SK-N-SH (cell line): ENCODE measurements around the gene PCSK6. TPM values are rescaled to one million over a fixed set of nuclear protein-coding genes. Genes with fewer than 3 reads are reported as not detected.

Source experiments
- CTCF ChIA-PET: fragments of 300-600, 350-600 bp; formaldehyde crosslinking; extraction: SDS; loops from one replicate; lab custom pipeline; 2021; lab: Yijun Ruan, JAX
- POLR2A ChIA-PET: fragments of 350-600 bp; sonication (Branson Sonifier 250); formaldehyde crosslinking; extraction: SDS; loops from one replicate; lab custom pipeline; 2020; ENCODE audit warnings: antibody characterized with exemption, inconsistent platforms; lab: Yijun Ruan, JAX
- DNase-seq: peaks from one replicate; pipeline ENCODE4 v3.0.0; 2012
- H2AFZ ChIP-seq: fragments of 200-600 bp; sonication (generic); 2 replicates; pipeline ENCODE4 v1.8.1; 2016; ENCODE audit warnings: antibody characterized with exemption, mild to moderate bottlenecking, low read depth
- H3F3A ChIP-seq: fragments of 200-600 bp; sonication (generic); replicated peaks from 2 replicates; pipeline ENCODE3; 2016; ENCODE audit warnings: antibody characterized with exemption, mild to moderate bottlenecking; ENCODE audit not compliant: insufficient read depth
- H3K27ac ChIP-seq, 2 experiments: fragments of 200-500 bp in 1 of 2; fragments of 200-600 bp in 1 of 2; sonication (Bioruptor generic) in 1 of 2; sonication (generic), shearing (Covaris generic) in 1 of 2; 2 replicates each; pipeline versions ENCODE4 v1.5.1 to v1.6.1; 2014 to 2016; ENCODE audit warnings: low read depth in 2 of 2, inconsistent platforms in 1 of 2, low read length in 1 of 2, mild to moderate bottlenecking in 1 of 2, mixed read lengths in 1 of 2
- H3K27me3 ChIP-seq: fragments of 200-600 bp; sonication (generic), shearing (Covaris generic); 2 replicates; pipeline ENCODE4 v1.6.1; 2016; ENCODE audit warnings: mixed run types; ENCODE audit not compliant: insufficient read depth
- H3K36me3 ChIP-seq, 2 experiments: fragments of 200-500 bp in 1 of 2; fragments of 200-600 bp in 1 of 2; sonication (Bioruptor generic) in 1 of 2; sonication (generic) in 1 of 2; replicated peaks in 1 of 2; 2 replicates each; pipeline versions ENCODE3 to v1.5.1; 2014 to 2016; ENCODE audit warnings: low read length in 1 of 2, mild to moderate bottlenecking in 1 of 2; ENCODE audit not compliant: insufficient read depth in 2 of 2, control insufficient read depth in 1 of 2
- H3K4me1 ChIP-seq, 2 experiments: fragments of 200-500 bp in 1 of 2; fragments of 200-600 bp in 1 of 2; sonication (Bioruptor generic) in 1 of 2; sonication (generic), shearing (Covaris generic) in 1 of 2; 2 replicates each; pipeline versions ENCODE4 v1.5.1 to v1.6.1; 2014 to 2016; ENCODE audit warnings: low read depth in 1 of 2, low read length in 1 of 2, mixed run types in 1 of 2; ENCODE audit not compliant: insufficient read depth in 2 of 2, control insufficient read depth in 1 of 2
- H3K4me2 ChIP-seq: fragments of 200-600 bp; sonication (generic), shearing (Covaris generic); 2 replicates; pipeline ENCODE4 v1.6.1; 2017; ENCODE audit warnings: mixed run types
- H3K4me3 ChIP-seq, 2 experiments: fragments of 200-500 bp in 1 of 2; fragments of 200-600 bp in 1 of 2; sonication (Bioruptor generic) in 1 of 2; sonication (generic), shearing (Covaris generic) in 1 of 2; 2 replicates each; pipeline versions ENCODE4 v1.5.1 to v1.8.1; 2014 to 2016; ENCODE audit warnings: low read depth in 2 of 2, inconsistent platforms in 1 of 2, low read length in 1 of 2, mild to moderate bottlenecking in 1 of 2, mixed read lengths in 1 of 2, moderate library complexity in 1 of 2
- H3K79me2 ChIP-seq: fragments of 200-600 bp; sonication (generic); 2 replicates; pipeline ENCODE4 v1.8.1; 2017; ENCODE audit warnings: mild to moderate bottlenecking; ENCODE audit not compliant: insufficient read depth
- H3K9ac ChIP-seq: fragments of 200-600 bp; sonication (generic); 2 replicates; pipeline ENCODE4 v1.6.1; 2017; ENCODE audit warnings: mixed run types
- H3K9me2 ChIP-seq: fragments of 200-600 bp; sonication (generic); 2 replicates; pipeline ENCODE4 v1.6.1; 2017; ENCODE audit warnings: mixed run types
- H3K9me3 ChIP-seq: fragments of 200-600 bp; sonication (generic); 2 replicates; pipeline ENCODE4 v1.6.1; 2017; ENCODE audit warnings: mixed run types, mild to moderate bottlenecking, moderate library complexity
- H4K20me1 ChIP-seq: fragments of 200-600 bp; sonication (generic); 2 replicates; pipeline ENCODE4 v1.6.1; 2017; ENCODE audit warnings: mild to moderate bottlenecking, mixed run types; ENCODE audit not compliant: insufficient read depth
- FOXJ3 ChIP-seq: sonication (generic); formaldehyde crosslinking; IDR thresholded peaks from 2 replicates; pipeline ENCODE4 v1.5.1; 2020; ENCODE audit warnings: mild to moderate bottlenecking, missing genetic modification reagents
- GABPA ChIP-seq: IDR thresholded peaks from 2 replicates; pipeline ENCODE4 v1.4.0; 2012; ENCODE audit warnings: low read depth, mild to moderate bottlenecking
- JUND ChIP-seq: IDR thresholded peaks from 2 replicates; pipeline ENCODE4 v1.4.0; 2012
- MAX ChIP-seq: IDR thresholded peaks from 2 replicates; pipeline ENCODE4 v1.4.0; 2012; ENCODE audit warnings: low read depth
- MEF2A ChIP-seq: IDR thresholded peaks from 2 replicates; pipeline ENCODE4 v1.4.0; 2012; ENCODE audit warnings: low read depth, borderline replicate concordance
- MXI1 ChIP-seq: IDR thresholded peaks from 2 replicates; pipeline ENCODE4 v1.6.1; 2012; ENCODE audit warnings: mild to moderate bottlenecking, low read depth, low read length, improper control_type of control experiment
- NFIC ChIP-seq: IDR thresholded peaks from 2 replicates; pipeline ENCODE4 v1.4.0; 2012; ENCODE audit warnings: borderline replicate concordance
- POLR2AphosphoS5 ChIP-seq: IDR thresholded peaks from 2 replicates; pipeline ENCODE4 v1.6.1; 2012; ENCODE audit warnings: low read depth, low read length
- RAD21 ChIP-seq: IDR thresholded peaks from 2 replicates; pipeline ENCODE4 v1.6.1; 2012; ENCODE audit warnings: mild to moderate bottlenecking, low read length
- RFX5 ChIP-seq: IDR thresholded peaks from 2 replicates; pipeline ENCODE4 v1.6.1; 2012; ENCODE audit warnings: mild to moderate bottlenecking, improper control_type of control experiment, low read length
- SIN3A ChIP-seq: IDR thresholded peaks from 2 replicates; pipeline ENCODE4 v1.6.1; 2012; ENCODE audit warnings: low read depth, mild to moderate bottlenecking, low read length, moderate library complexity, borderline replicate concordance
- SMC3 ChIP-seq: IDR thresholded peaks from 2 replicates; pipeline ENCODE4 v1.6.1; 2012; ENCODE audit warnings: low read depth, low read length, improper control_type of control experiment
- YY1 ChIP-seq: IDR thresholded peaks from 2 replicates; pipeline ENCODE4 v1.4.0; 2012; ENCODE audit warnings: low read depth, mild to moderate bottlenecking
- WGBS: methylation state at CpG from one replicate; pipeline ENCODE4 v1.1.6; 2017; ENCODE audit warnings: low lambda C conversion rate; 5-methylcytosine and 5-hydroxymethylcytosine counted together
- polyA plus RNA-seq, 3 experiments: library from polyadenylated mRNA; depleted of rRNA; stranded (reverse); fragments of >200 nt; gene quantifications; 2 replicates each; pipeline ENCODE4 v1.2.3, GENCODE V29; 2012
- TF ChIP-seq, protein P1 (sequence below): fragments of 150-350 bp; IDR thresholded peaks from 2 replicates; pipeline ENCODE4 v1.6.1; 2017; ENCODE audit warnings: antibody characterized with exemption, low read length, low read depth, borderline replicate concordance
- TF ChIP-seq, protein P2 (sequence below): fragments of 150-350 bp; IDR thresholded peaks from 2 replicates; pipeline ENCODE4 v1.6.1; 2016; ENCODE audit warnings: mild to moderate bottlenecking, low read depth, low read length
- TF ChIP-seq, protein P3 (sequence below): IDR thresholded peaks from 2 replicates; pipeline ENCODE4; 2012

The PCSK6 gene
- polyA plus RNA-seq, 1 of the 3 experiments (the other 2 are of a cell fraction): 0.03 TPM

- no peaks in the 10 kb centered on the region for H4K20me1 ChIP-seq
- no peaks in the 10 kb centered on the region for H3F3A ChIP-seq
- no peak overlapping the region for H3K27ac ChIP-seq
- no peaks in the 10 kb centered on the region; a peak in 1 of 4 replicates for H3K4me1 ChIP-seq
- TF ChIP-seq MEF2A (no peak), RFX5 (no peak), MXI1 (no peak), FOXJ3 (no peak), SIN3A (no peak), SMC3 (no peak), MAX (no peak), NFIC (no peak), JUND (no peak), GABPA (no peak), RAD21 (no peak), YY1 (no peak)
- TF ChIP-seq, protein P1, sequence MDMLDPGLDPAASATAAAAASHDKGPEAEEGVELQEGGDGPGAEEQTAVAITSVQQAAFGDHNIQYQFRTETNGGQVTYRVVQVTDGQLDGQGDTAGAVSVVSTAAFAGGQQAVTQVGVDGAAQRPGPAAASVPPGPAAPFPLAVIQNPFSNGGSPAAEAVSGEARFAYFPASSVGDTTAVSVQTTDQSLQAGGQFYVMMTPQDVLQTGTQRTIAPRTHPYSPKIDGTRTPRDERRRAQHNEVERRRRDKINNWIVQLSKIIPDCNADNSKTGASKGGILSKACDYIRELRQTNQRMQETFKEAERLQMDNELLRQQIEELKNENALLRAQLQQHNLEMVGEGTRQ: no peak
- TF ChIP-seq, protein P2, sequence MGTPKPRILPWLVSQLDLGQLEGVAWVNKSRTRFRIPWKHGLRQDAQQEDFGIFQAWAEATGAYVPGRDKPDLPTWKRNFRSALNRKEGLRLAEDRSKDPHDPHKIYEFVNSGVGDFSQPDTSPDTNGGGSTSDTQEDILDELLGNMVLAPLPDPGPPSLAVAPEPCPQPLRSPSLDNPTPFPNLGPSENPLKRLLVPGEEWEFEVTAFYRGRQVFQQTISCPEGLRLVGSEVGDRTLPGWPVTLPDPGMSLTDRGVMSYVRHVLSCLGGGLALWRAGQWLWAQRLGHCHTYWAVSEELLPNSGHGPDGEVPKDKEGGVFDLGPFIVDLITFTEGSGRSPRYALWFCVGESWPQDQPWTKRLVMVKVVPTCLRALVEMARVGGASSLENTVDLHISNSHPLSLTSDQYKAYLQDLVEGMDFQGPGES: no peak
- TF ChIP-seq, protein P3, sequence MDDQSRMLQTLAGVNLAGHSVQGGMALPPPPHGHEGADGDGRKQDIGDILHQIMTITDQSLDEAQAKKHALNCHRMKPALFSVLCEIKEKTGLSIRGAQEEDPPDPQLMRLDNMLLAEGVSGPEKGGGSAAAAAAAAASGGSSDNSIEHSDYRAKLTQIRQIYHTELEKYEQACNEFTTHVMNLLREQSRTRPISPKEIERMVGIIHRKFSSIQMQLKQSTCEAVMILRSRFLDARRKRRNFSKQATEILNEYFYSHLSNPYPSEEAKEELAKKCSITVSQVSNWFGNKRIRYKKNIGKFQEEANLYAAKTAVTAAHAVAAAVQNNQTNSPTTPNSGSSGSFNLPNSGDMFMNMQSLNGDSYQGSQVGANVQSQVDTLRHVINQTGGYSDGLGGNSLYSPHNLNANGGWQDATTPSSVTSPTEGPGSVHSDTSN: no peak
- no peaks in the 10 kb centered on the region for H3K9me3 ChIP-seq
- no peaks in the 10 kb centered on the region for H3K36me3 ChIP-seq
- 91% methylated on average over 5 of the region's 7 CpGs for WGBS
- ChIA-PET POLR2A (no interaction called here), CTCF (interaction anchor here (1.0 to 1.4 kb wide), 2 partner anchors 330 to 331 kb away, joined by 3 read pairs; no protein-coding TSS in a partner anchor)
- no peak overlapping the region for H2AFZ ChIP-seq
- H3K9ac ChIP-seq: no peak overlapping the region
- H3K4me3 ChIP-seq: no peak overlapping the region
- H3K27me3 ChIP-seq: no peaks in the 10 kb centered on the region
- no peak for DNase-seq
- H3K79me2 ChIP-seq: no peaks in the 10 kb centered on the region
- H3K9me2 ChIP-seq: no peaks in the 10 kb centered on the region
- H3K4me2 ChIP-seq: no peak overlapping the region
Observed at GRCh38 chr15:101310508-101310907, 179.0 kb downstream of the PCSK6 start.

GRCh38 chr15:101310161-101310480 lies 179.4 kb downstream of the PCSK6 start:
- CTCF ChIA-PET: interaction anchor here (1.0 kb wide), 1 partner anchor 332 kb away, joined by 3 read pairs; no protein-coding TSS in a partner anchor
- WGBS: 96% methylated on average over 5 of the region's 7 CpGs
- POLR2A ChIA-PET: no interaction called here

More at GRCh38 chr15:101310161-101310480, 179.4 kb downstream of the PCSK6 start:
- H3K27me3 ChIP-seq: no peaks in the 10 kb centered on the region
- no peaks in the 10 kb centered on the region for H3F3A ChIP-seq
- H2AFZ ChIP-seq: no peak overlapping the region
- no peaks in the 10 kb centered on the region; a peak in 1 of 4 replicates for H3K4me1 ChIP-seq
- H3K4me2 ChIP-seq: no peak overlapping the region
- TF ChIP-seq MAX (no peak), POLR2AphosphoS5 (no peak)
- TF ChIP-seq, all 33 proteins: peak for 0
- H3K9ac ChIP-seq: no peak overlapping the region
- DNase-seq: no peak
- no peaks in the 10 kb centered on the region for H3K36me3 ChIP-seq
- H4K20me1 ChIP-seq: no peaks in the 10 kb centered on the region
- no peak overlapping the region for H3K4me3 ChIP-seq
- no peak overlapping the region for H3K27ac ChIP-seq
- no peaks in the 10 kb centered on the region for H3K9me3 ChIP-seq
- H3K9me2 ChIP-seq: no peaks in the 10 kb centered on the region
- no peaks in the 10 kb centered on the region for H3K79me2 ChIP-seq
